NCI-H774 (cell line): ENCODE data around the gene GIMAP6.

Experiments
- DNase-seq: peaks from one replicate; lab custom pipeline; 2025; lab: John Stamatoyannopoulos, UW

The GIMAP6 gene

DNA sequence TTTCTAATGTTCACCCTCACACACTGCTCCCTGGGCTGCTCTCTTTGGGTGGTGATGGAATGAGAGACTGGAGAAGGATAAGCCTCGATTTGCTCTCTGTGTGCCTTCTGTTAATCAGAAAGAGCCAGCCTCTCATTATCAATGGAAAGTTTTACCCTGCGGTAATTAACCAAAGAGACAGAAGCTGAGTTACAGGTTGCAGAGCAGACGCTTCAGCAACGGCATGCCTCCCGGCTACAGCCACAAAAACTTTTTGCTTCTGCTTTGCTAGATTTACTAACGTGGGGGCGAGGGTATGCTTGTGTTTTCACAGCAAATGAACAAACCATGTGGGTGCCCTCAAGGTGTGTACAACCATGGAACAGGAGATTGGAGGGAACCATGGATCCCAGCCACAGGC lies 47.0 kb downstream of the GIMAP6 start:
- no peak for DNase-seq

DNA sequence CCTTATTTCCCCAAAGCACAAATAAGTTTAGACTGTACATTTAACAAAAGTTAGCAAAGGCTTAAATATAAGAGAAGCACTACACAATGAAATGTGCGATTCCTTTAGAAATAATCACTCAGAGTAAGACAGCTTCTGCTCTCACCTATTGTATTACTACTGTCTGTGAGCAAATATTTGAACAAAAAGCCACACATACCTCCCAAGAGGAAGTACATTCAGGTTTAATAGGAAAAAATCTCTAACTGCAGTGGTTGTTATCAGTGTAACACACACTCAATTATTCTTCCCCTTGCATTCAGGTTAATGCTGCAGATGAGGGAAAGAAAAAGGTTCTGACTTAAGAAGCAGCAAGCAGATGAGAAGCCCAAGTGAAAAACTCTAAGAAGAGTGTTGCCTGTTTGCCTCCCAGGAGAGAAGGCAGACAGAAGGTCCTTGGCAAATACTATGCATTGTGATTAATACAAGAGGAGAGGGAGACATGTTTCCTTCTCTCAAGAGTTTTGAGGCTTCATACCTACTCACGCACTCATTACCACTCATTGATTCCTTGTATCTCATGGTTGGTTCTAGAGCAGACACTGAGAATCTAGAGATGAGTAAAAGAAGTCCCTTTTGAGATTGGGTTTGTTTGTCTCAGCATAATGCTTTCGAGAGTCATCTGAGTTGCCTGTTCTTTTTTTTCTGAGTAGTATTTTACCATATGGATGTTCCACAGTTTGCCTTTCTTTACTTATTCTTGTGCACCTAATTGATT lies 51.4 kb downstream of the GIMAP6 start:
- DNase-seq: no peak

DNA sequence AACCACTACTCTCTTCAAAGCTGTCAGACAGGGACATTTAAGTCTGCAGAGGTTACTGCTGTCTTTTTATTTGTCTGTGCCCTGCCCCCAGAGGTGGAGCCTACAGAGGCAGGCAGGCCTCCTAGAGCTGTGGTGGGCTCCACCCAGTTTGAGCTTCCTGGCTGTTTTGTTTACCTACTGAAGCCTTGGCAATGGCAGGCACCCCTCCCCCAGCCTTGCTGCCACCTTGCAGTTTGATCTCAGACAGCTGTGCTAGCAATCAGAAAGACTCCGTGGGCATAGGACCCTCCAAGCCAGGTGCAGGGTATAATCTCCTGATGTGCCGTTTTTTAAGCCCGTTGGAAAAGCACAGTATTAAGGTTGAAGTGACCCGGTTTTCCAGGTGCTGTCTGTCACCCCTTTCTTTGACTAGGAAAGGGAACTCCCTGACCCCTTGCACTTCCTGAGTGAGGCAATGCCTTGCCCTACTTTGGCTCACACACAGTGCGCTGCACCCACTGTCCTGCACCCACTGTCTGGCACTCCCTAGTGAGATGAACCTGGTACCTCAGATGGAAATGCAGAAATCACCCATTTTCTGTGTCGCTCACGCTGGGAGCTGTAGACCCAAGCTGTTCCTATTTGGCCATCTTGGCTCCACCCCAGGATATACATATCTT lies 52.1 kb downstream of the GIMAP6 start:
- DNase-seq: peak; percentile 7
